Activated CD8-positive, alpha-beta memory T cell treated with anti-CD3 and anti-CD28 coated beads, Interleukin-2, amount 10 ng/mL, durations not matched to agents 7 days and 5 days (primary cell): ENCODE results near the gene GTF2F2. TPM values are rescaled to one million over a fixed set of nuclear protein-coding genes. Genes with fewer than 3 reads are reported as not detected.

ENCODE experiments used
- ATAC-seq: fragments of 150-1000 bp; cut with Tn5 transposase; one replicate; pipeline ENCODE4 v1.10.0; 2021; ENCODE audit warnings: moderate library complexity
- CTCF ChIA-PET: fragments of 350-600 bp; sonication (Branson Sonifier 250); formaldehyde crosslinking; loops from one replicate; lab custom pipeline; 2021; ENCODE audit warnings: antibody characterized with exemption; lab: Charles Lee
- DNase-seq: peaks from one replicate; pipeline ENCODE4 v3.0.0-alpha.2; 2020
- H3K27ac Mint-ChIP-seq: one replicate; pipeline ENCODE4 v1.8.0; 2021; ENCODE audit warnings: mild to moderate bottlenecking, mixed read lengths
- H3K27me3 Mint-ChIP-seq: one replicate; pipeline ENCODE4 v1.8.0; 2021; ENCODE audit warnings: mixed read lengths
- H3K36me3 Mint-ChIP-seq: one replicate; pipeline ENCODE4 v1.8.0; 2021; ENCODE audit warnings: mild to moderate bottlenecking, mixed read lengths
- H3K4me1 Mint-ChIP-seq: one replicate; pipeline ENCODE4 v1.8.0; 2021; ENCODE audit warnings: mixed read lengths
- H3K4me3 Mint-ChIP-seq: one replicate; pipeline ENCODE4 v1.8.0; 2021; ENCODE audit warnings: mild to moderate bottlenecking, moderate library complexity, mixed read lengths
- H3K9me3 Mint-ChIP-seq: one replicate; pipeline ENCODE4 v1.8.0; 2022; ENCODE audit warnings: low read depth, mixed read lengths
- total RNA-seq, 2 experiments: library from RNA; stranded (reverse); gene quantifications; one replicate each; pipeline ENCODE4 v1.2.3, GENCODE V29; 2021

The GTF2F2 gene
- total RNA-seq, 2 experiments from 2014 or later, result 17.0 to 19.3 TPM

DNA sequence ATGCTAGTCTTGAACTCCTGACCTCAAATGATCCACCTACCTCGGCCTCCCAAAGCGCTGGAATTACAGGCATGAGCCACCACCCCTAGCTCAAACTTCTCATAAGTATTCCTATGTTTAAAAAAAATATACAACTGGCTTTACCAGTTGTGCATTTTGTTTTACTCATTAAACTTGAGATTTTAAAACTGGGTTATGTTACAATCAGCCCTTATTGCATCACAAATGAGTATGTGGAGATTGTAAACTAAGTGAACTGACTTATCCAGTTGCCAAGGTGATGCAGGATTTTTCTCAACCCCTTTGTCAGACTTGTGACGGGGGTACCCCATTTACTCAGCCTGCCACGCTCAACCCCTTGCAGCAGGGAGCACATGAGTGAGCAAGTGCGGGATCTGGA, 14.4 kb upstream of the GTF2F2 start:
- H3K9me3 Mint-ChIP-seq, result no peaks in the 10 kb centered on the region
- H3K36me3 Mint-ChIP-seq, result no peaks in the 10 kb centered on the region
- peaks cover 36% of the 10 kb centered on the region for H3K27me3 Mint-ChIP-seq
- DNase-seq (no peak), ATAC-seq (no peak)
- no peak overlapping the region for H3K27ac Mint-ChIP-seq
- H3K4me1 Mint-ChIP-seq, result peaks cover 13% of the 10 kb centered on the region
- CTCF ChIA-PET, result no interaction called here
- H3K4me3 Mint-ChIP-seq, result no peak overlapping the region

DNA sequence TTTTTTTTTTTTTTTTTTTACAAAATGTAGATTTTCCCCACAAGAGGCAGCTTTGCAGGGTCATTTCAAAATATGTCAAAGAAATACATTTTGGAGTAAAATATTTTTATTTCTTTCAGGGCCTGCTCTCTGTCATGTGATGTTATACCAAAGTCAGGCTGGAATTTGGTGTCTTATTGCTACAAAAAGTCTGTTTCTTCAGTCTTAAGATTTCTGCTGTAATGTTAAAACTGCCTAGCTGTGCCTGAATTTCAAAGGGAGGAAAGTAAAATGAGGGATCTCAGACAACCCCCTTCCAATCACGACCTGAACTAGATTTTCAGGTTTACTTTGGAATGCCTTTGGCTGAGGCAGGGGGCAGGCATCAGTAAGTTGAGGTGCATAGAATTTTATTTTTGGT, 12.8 kb upstream of the GTF2F2 start:
- DNase-seq, result no peak
- no peaks in the 10 kb centered on the region for H3K9me3 Mint-ChIP-seq
- no peak overlapping the region for H3K4me3 Mint-ChIP-seq
- CTCF ChIA-PET, result interaction anchor here (1.0 kb wide), 1 partner anchor 13 kb away, joined by 3 read pairs; the partner anchor contains the start of gene GTF2F2
- peaks cover 13% of the 10 kb centered on the region for H3K4me1 Mint-ChIP-seq
- H3K27me3 Mint-ChIP-seq, result peaks cover 44% of the 10 kb centered on the region
- H3K27ac Mint-ChIP-seq, result no peak overlapping the region
- H3K36me3 Mint-ChIP-seq, result no peaks in the 10 kb centered on the region
- ATAC-seq, result no peak

DNA sequence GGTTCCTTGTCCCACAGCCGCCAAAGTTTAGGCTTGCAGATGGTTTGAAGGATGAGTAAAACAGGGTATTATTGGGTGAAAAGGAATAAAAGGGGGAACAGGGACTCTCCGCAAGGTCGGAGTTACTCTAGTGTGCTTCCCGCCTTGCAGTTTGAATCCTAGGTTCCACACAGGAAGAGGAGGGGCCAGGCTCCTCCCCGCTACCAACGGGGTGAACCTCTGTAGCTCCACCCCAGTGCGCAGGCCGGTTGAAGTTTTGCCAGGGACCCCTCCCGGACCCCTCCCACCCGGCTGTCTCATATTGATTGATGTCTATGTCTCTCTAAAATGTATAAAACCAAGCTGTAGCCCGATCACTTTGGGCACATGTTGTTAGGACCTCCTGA, 11.6 kb upstream of the GTF2F2 start:
- DNase-seq (peak; percentile 41), ATAC-seq (peak; percentile 37)
- Mint-ChIP-seq H3K27me3 (peaks cover 37% of the 10 kb centered on the region), H3K9me3 (no peaks in the 10 kb centered on the region), H3K36me3 (no peaks in the 10 kb centered on the region), H3K4me3 (peak overlapping the region; percentile 10), H3K4me1 (peaks cover 15% of the 10 kb centered on the region), H3K27ac (no peak overlapping the region)
- CTCF ChIA-PET, result interaction anchor here (1.0 to 2.0 kb wide), 2 partner anchors 11 to 84 kb away, joined by 3 to 8 read pairs; partner anchors contain the start of gene GTF2F2

DNA sequence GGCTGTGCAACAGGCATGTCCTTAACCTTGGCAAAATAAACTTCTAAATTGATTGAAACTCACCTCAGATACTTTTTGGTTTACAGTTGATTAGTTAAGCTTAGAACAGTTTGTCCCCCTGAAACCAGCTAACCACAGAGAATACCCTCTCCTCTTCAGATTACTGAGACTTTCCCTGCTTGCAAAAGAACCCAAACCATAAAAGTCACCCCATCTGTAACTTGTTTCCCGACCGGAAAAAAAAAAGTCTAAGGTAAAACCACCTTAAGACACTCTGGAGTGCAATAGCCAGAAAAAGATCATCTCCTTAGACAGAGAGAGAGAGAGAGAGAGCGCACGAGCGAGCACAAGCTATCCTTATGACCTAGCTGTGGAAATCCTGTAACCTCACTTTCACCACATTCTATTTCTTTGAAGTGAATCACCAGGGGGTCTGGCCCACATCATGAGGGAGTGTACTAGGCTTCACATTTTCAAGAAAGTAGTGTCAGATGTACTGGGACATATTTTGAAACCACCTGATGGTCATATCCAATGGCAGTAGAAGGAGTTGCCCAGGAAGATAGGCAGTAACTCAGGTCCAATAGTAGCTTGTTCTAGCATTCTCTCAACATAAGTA, 11.1 kb upstream of the GTF2F2 start:
- DNase-seq (peak; percentile 59), ATAC-seq (peak; percentile 85)
- Mint-ChIP-seq H3K36me3 (no peaks in the 10 kb centered on the region), H3K27ac (no peak overlapping the region), H3K9me3 (no peaks in the 10 kb centered on the region), H3K4me3 (peak overlapping the region; percentile 10), H3K4me1 (peaks cover 15% of the 10 kb centered on the region), H3K27me3 (peaks cover 34% of the 10 kb centered on the region)
- CTCF ChIA-PET, result interaction anchor here (1.0 to 2.0 kb wide), 2 partner anchors 11 to 83 kb away, joined by 3 to 8 read pairs; partner anchors contain the start of gene GTF2F2

DNA sequence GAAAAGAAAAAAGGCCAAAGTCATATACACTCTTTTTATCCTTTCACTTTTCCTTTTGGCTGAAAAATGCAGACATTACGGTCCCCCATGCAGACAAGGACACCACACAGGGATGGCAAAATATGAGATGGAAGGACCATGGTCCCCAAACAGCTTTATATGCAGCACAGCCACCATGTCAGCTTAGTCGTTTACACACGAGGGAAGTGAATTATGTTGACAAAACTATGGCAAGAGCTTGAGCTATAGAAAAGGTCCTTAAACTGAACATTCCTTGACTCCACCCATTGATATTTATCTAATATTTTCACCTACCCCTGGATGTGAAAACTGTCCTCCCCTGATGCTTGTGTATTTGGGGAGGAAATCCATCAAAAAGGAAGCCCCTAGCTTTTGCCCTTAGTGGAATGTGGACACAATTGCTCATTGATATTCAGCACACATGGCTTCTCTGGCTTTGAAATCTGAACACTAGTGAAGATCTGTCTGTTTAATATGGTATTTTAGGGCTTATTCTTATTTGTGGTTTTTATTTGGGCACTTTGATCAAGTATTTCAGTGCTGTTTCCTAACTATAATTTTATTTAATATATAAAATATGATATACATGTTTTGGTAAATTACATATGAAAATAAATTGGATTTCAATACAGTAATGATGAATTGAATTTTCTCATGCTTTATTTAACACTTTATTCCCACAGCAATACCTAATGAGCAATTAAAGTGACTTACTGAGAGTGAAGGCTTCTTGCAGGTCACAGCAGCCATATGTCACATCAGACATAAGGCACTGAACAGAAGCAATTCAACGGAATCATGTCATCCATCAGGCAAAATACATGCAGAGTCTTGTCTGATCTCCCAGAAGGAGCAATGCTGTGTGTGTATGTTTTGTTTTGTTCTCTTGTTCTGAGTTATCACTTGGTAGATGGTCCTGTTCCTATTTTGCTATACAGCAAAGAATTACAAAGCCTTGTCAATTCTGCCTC, 6.8 kb upstream of the GTF2F2 start:
- Mint-ChIP-seq H3K9me3 (no peaks in the 10 kb centered on the region), H3K27ac (no peak overlapping the region), H3K36me3 (no peaks in the 10 kb centered on the region), H3K4me1 (peaks cover 14% of the 10 kb centered on the region), H3K4me3 (no peak overlapping the region), H3K27me3 (peaks cover 15% of the 10 kb centered on the region)
- DNase-seq, result no peak
- no peak for ATAC-seq
- CTCF ChIA-PET, result no interaction called here

DNA sequence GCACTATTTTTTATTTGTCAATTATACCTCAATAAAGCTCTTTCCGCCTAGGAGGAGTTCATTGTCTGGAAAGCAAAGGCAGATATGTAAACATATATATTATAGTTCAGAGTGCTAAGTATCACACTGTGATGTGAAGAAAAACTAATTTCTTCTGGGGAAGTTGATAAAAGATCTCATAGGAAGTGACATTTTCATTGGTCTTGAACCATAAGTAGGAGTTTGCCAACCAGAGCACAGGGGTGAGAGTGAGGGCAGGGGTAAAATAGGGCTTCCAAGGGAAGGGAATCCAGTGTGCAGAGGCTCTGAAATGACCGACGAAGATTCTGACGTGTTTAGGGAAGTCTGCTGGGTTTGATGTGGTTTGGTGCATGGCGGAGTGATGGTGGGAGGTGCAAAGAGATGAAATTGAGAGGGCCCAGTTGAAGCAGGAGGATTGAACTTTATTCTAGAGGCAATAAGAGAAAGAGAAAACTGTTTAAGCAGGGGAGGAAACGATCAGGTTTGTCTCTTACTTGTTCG, 780 bp upstream of the GTF2F2 start:
- Mint-ChIP-seq H3K27me3 (no peaks in the 10 kb centered on the region), H3K36me3 (peaks cover 2% of the 10 kb centered on the region), H3K4me1 (peaks cover 7% of the 10 kb centered on the region), H3K4me3 (no peak overlapping the region), H3K27ac (no peak overlapping the region), H3K9me3 (no peaks in the 10 kb centered on the region)
- CTCF ChIA-PET, result interaction anchor here (0.9 to 1.9 kb wide), 2 partner anchors 10 to 35 kb away, joined by 3 to 8 read pairs; no protein-coding TSS in a partner anchor
- DNase-seq (peak; percentile 66), ATAC-seq (peak; percentile 51)

DNA sequence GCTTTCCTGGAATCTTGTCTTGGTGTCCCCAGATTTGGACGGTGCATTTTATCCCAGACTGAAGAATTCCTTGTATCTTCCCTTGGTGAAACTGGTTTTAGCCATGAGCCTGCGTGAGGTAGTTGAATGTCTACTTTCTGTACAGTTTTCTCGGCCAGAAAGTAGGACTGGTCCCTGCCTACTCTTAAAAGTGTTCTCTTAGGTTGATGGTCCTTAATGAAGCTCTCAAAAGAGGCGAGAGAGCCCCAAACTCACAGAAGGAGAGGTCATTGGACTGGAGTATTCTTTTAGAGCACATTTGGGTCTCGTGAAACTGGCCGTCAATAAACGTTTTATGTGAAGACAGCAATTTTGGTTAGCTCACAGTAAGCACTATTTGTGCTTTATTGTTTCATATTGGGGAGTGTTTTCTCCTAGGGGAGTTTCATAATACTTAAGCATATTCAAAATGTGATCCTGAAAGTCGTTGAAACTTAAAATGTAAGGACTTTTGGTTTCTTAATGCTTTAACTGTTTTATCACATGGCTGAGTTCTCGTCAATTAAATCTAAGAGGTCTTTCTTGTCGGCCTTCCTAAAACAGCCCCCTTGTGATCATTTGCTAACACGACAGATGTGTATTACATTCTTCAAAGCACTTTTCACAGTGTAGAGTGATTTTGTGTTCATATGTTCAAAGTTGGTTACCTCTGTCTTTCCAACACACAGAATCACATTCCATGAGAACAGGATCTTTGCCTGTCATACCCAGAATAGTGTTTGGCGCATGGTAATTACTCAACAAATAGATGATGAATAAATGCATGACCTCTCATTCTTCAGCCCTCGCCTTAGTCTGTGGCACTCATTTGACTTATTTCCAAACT, 889 bp downstream of the GTF2F2 start:
- Mint-ChIP-seq H3K27ac (no peak overlapping the region), H3K27me3 (no peaks in the 10 kb centered on the region), H3K4me1 (peaks cover 9% of the 10 kb centered on the region), H3K36me3 (peaks cover 2% of the 10 kb centered on the region), H3K4me3 (no peak overlapping the region), H3K9me3 (no peaks in the 10 kb centered on the region)
- DNase-seq (no peak), ATAC-seq (no peak)
- CTCF ChIA-PET, result interaction anchor here (0.9 to 1.9 kb wide), 3 partner anchors 12 to 159 kb away, joined by 3 to 8 read pairs (median 4); no protein-coding TSS in a partner anchor

DNA sequence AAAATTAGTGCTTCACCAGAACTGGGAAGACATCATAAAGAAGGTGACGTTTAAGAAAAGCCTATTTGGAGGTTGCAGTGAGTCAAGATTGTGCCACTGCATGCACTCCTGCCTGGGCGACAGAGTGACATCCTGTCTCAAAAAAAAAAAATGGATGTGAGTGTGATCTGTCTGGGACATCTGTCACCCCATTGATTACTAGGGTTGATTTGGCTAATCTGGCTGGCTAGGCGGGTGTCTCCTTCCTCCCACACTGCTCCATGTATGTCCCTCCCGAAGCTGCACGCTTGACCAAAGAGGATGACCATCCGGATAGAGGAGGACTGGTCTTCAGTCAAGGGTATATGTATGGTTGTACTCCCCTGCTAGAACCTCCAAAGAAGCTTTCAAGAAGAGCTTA, 2.6 kb downstream of the GTF2F2 start:
- Mint-ChIP-seq H3K27me3 (no peaks in the 10 kb centered on the region), H3K4me3 (no peak overlapping the region), H3K4me1 (peaks cover 7% of the 10 kb centered on the region), H3K36me3 (peaks cover 2% of the 10 kb centered on the region), H3K9me3 (no peaks in the 10 kb centered on the region), H3K27ac (no peak overlapping the region)
- CTCF ChIA-PET, result no interaction called here
- DNase-seq, result no peak
- no peak for ATAC-seq

DNA sequence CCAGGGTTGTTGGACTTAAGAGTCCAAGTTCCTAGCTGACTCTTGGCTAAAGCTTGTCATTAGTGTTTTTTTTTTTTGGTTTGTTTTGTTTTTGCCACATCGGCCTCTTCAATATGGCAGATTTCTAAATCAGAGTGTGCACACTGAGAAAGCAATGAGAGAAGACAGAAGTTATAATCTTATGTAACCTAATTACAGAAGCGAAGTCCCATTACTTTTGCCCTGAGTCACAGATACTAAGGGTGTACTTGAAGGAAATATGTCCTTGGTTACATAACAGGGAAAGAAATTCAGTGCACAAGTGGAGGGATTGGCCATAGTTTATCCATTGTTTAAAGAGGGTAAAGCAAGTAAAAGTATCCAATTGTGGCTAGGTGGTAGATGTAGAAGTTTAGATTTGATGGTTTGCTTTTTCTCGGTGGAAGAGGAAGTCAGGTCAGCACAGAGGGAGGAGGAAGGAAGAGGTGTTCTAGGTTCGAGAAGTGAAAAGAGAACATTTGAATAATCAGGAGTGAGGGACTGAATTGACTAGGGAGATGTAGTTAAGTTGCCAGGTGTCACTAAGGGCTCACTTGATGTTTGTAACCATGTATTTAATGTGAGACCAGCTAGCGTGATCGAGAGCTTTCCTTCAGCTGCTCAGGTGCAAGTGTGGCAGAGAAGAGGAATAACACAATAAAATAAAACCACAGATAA, 12.2 kb downstream of the GTF2F2 start:
- CTCF ChIA-PET, result no interaction called here
- Mint-ChIP-seq H3K4me3 (no peak overlapping the region), H3K36me3 (peaks cover 24% of the 10 kb centered on the region), H3K27me3 (no peaks in the 10 kb centered on the region), H3K27ac (no peak overlapping the region), H3K4me1 (peaks cover 13% of the 10 kb centered on the region), H3K9me3 (peaks cover 7% of the 10 kb centered on the region)
- ATAC-seq (no peak), DNase-seq (no peak)

DNA sequence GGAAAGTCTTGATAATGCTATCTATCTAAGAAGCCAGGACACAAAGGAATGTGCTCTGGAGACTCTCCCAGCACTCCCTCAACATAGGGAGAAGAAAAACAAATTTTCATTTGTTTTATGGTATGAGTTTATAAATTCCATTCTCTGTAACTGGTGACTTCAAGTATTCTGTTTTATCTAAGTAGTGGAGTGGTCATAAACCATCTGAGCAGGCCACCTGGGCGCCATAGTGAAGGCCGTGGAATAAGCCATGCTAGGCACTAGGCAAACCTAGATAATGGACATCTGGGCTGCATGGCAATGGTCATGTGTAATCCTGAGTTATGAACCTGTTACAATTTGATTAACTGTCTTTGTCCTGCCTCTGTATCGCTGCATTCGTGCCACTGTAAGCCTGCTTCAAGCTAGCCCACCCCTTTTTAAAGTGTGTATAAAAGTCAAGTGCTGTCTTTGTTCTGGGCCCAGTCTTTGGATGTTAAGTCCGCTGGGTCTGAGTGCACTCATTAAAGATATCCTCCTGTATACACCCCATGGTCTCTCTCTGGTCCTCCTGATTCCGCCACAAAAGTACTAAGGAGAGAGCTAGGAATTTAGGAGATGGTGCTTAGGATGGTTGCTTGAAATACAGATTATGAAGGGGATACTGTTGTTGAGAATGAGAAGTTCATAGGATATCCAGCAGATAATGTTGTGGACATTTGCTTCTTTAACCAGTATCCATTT, 13.2 kb downstream of the GTF2F2 start:
- no peak overlapping the region for H3K4me3 Mint-ChIP-seq
- no peak overlapping the region for H3K27ac Mint-ChIP-seq
- peaks cover 33% of the 10 kb centered on the region for H3K36me3 Mint-ChIP-seq
- CTCF ChIA-PET, result no interaction called here
- peaks cover 7% of the 10 kb centered on the region for H3K9me3 Mint-ChIP-seq
- DNase-seq (no peak), ATAC-seq (no peak)
- no peaks in the 10 kb centered on the region for H3K27me3 Mint-ChIP-seq
- peaks cover 18% of the 10 kb centered on the region for H3K4me1 Mint-ChIP-seq

DNA sequence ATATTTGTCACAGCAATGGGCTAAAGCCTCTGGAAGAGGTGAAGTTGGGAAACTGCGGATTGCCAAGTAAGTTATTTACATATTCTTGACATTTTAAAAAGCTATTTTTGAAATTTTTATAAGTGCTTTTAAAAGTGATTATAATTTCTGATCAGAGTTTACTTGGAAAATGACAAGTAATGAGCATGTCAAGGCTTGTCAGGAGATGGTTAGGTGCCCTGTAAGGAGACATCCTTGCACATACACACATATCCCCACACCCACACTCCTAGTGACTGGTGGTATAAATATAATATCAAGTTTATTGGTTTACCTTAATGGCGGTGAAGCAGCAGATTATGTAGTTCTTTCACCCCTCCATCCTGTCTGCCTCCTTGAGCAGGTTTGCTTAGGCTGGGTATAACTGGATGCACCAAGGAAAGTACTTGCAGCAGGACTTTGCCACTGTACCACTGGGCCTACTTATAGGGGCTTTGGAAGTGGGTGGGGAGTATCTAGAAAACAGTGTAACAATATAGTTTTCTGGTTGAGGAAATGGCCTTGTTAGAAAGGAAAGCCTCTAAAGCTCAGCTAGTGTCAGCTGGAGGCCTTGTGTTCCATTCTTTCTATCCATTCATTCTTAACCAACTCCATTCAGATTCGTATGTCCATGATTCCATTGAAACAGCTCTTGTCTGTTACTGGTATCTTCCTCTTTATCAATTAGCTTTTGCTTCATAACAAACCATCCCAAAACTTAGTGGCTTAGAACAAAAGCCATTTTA, 16.6 kb downstream of the GTF2F2 start:
- ATAC-seq, result no peak
- Mint-ChIP-seq H3K4me1 (peaks cover 13% of the 10 kb centered on the region), H3K27me3 (no peaks in the 10 kb centered on the region), H3K4me3 (no peak overlapping the region), H3K27ac (no peak overlapping the region), H3K9me3 (peaks cover 5% of the 10 kb centered on the region), H3K36me3 (peaks cover 31% of the 10 kb centered on the region)
- CTCF ChIA-PET, result no interaction called here
- no peak for DNase-seq
